B cell (primary cell): ENCODE data around the gene SMARCA4.

Experiments used
- CTCF ChIP-seq: fragments of 200-600 bp; IDR thresholded peaks from one replicate; pipeline ENCODE4 v1.8.0; 2022; ENCODE audit warnings: antibody characterized with exemption, mild to moderate bottlenecking
- EZH2 ChIP-seq: IDR thresholded peaks from 2 replicates; pipeline ENCODE4 v1.6.1; 2012; ENCODE audit warnings: borderline replicate concordance, low read depth, mild to moderate bottlenecking, moderate library complexity, low read length; ENCODE audit not compliant: insufficient read depth, poor library complexity, severe bottlenecking

GRCh38 chr19:11023710-11024109 lies 62.9 kb downstream of the SMARCA4 start:
- TF ChIP-seq CTCF = no peak
- no peak for TF ChIP-seq EZH2
